Liver (tissue), 3 donors: ENCODE measurements around the gene UBALD1.

ENCODE experiments used
- ATF3 ChIP-seq: IDR thresholded peaks from 2 replicates; pipeline ENCODE4 v1.6.1; 2016; ENCODE audit warnings: antibody characterized with exemption
- EGR1 ChIP-seq, 2 donors: IDR thresholded peaks; 2 replicates each; pipeline ENCODE4 v1.6.1; 2016 to 2018; ENCODE audit warnings: antibody characterized with exemption in 2 of 2, low read depth in 2 of 2
- FOXA1 ChIP-seq: IDR thresholded peaks from 2 replicates; pipeline ENCODE4 v1.6.1; 2016; ENCODE audit warnings: antibody characterized with exemption
- JUND ChIP-seq, 2 donors: IDR thresholded peaks; 2 replicates each; pipeline ENCODE4 v1.6.1; 2016; ENCODE audit warnings: antibody characterized with exemption in 2 of 2
- NR2F2 ChIP-seq: IDR thresholded peaks from 2 replicates; pipeline ENCODE4 v1.6.1; 2016; ENCODE audit warnings: antibody characterized with exemption
- RAD21 ChIP-seq, 2 donors: IDR thresholded peaks; 2 replicates each; pipeline ENCODE4 v1.6.1; 2016; ENCODE audit warnings: antibody characterized with exemption in 2 of 2, mild to moderate bottlenecking in 2 of 2
- REST ChIP-seq: IDR thresholded peaks from 2 replicates; pipeline ENCODE4 v1.6.1; 2016; ENCODE audit warnings: antibody characterized with exemption, mild to moderate bottlenecking
- RXRA ChIP-seq, 2 donors: IDR thresholded peaks; 2 replicates each; pipeline ENCODE4 v1.6.1; 2017 to 2018; ENCODE audit warnings: antibody characterized with exemption in 2 of 2, mild to moderate bottlenecking in 1 of 2
- SP1 ChIP-seq: IDR thresholded peaks from 2 replicates; pipeline ENCODE4 v1.6.1; 2018; ENCODE audit warnings: antibody characterized with exemption, mild to moderate bottlenecking
- TAF1 ChIP-seq: conservative IDR thresholded peaks from 2 replicates; pipeline ENCODE4 v1.6.1; 2016; ENCODE audit warnings: antibody characterized with exemption, mild to moderate bottlenecking
- YY1 ChIP-seq: IDR thresholded peaks from 2 replicates; pipeline ENCODE4 v1.6.1; 2016; ENCODE audit warnings: antibody characterized with exemption, mild to moderate bottlenecking
- TF ChIP-seq, protein P1 (sequence below): fragments of 150-350 bp; IDR thresholded peaks from 2 replicates; pipeline ENCODE4 v1.5.1; 2017; ENCODE audit warnings: improper control_type of control experiment, low read depth, low read length; ENCODE audit not compliant: missing input control
- TF ChIP-seq, protein P2 (sequence below): IDR thresholded peaks from 2 replicates; pipeline ENCODE4 v1.6.1; 2016; ENCODE audit warnings: antibody characterized with exemption
- TF ChIP-seq, protein P3 (sequence below): IDR thresholded peaks from 2 replicates; pipeline ENCODE4 v1.6.1; 2016; ENCODE audit warnings: antibody characterized with exemption
- donor health status: healthy.
- donor health status: healthy.

DNA sequence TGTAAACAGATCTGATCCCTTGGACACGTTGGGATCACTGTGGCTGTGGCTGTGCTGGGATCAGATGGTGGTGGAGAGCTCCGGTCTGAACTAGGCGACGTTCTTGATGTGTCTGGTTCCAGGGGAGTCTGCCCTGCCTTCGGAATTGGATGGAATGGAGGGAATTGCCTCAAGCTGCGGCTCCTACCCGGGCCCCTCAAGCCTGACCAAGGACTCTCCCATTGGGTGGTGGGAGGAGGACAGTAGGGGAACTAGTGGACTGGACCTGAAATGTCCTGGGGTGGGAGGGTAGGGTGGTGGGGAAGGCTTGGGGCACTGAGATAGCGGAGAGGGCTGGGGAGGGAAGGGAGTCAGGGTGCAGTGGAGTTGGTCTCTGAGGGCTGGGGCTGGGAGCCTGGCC lies 3.2 kb upstream of the UBALD1 start:
- TF ChIP-seq JUND (IDR thresholded peaks at IDR 0.05) (no peak), EGR1 (IDR thresholded peaks at IDR 0.05; ENCODE audit: low read depth in 2 of 2) (no peak), RAD21 (IDR thresholded peaks at IDR 0.05) (no peak), YY1 (no peak), ATF3 (no peak), TAF1 (no peak), SP1 (no peak), RXRA (IDR thresholded peaks at IDR 0.05) (no peak), NR2F2 (no peak), REST (no peak), FOXA1 (no peak)
- TF ChIP-seq, protein P1, sequence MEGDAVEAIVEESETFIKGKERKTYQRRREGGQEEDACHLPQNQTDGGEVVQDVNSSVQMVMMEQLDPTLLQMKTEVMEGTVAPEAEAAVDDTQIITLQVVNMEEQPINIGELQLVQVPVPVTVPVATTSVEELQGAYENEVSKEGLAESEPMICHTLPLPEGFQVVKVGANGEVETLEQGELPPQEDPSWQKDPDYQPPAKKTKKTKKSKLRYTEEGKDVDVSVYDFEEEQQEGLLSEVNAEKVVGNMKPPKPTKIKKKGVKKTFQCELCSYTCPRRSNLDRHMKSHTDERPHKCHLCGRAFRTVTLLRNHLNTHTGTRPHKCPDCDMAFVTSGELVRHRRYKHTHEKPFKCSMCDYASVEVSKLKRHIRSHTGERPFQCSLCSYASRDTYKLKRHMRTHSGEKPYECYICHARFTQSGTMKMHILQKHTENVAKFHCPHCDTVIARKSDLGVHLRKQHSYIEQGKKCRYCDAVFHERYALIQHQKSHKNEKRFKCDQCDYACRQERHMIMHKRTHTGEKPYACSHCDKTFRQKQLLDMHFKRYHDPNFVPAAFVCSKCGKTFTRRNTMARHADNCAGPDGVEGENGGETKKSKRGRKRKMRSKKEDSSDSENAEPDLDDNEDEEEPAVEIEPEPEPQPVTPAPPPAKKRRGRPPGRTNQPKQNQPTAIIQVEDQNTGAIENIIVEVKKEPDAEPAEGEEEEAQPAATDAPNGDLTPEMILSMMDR = no peak
- TF ChIP-seq, protein P2, sequence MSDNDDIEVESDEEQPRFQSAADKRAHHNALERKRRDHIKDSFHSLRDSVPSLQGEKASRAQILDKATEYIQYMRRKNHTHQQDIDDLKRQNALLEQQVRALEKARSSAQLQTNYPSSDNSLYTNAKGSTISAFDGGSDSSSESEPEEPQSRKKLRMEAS = no peak
- TF ChIP-seq, protein P3, sequence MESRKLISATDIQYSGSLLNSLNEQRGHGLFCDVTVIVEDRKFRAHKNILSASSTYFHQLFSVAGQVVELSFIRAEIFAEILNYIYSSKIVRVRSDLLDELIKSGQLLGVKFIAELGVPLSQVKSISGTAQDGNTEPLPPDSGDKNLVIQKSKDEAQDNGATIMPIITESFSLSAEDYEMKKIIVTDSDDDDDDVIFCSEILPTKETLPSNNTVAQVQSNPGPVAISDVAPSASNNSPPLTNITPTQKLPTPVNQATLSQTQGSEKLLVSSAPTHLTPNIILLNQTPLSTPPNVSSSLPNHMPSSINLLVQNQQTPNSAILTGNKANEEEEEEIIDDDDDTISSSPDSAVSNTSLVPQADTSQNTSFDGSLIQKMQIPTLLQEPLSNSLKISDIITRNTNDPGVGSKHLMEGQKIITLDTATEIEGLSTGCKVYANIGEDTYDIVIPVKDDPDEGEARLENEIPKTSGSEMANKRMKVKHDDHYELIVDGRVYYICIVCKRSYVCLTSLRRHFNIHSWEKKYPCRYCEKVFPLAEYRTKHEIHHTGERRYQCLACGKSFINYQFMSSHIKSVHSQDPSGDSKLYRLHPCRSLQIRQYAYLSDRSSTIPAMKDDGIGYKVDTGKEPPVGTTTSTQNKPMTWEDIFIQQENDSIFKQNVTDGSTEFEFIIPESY = no peak
